OCI-LY7 (cell line): Measurements from ENCODE around the gene WDR91. TPM values are rescaled to one million over a fixed set of nuclear protein-coding genes. Genes with fewer than 3 reads are reported as not detected.

Experiments used
- BruUV-seq: library from RNA; stranded (reverse); fragments of 400-500 nt; replicated peaks from 2 replicates; lab custom pipeline; 2021; lab: Mats Ljungman, UMichigan
- CTCF ChIA-PET: fragments of 300-600 bp; sonication (Branson Sonifier 250); formaldehyde crosslinking; loops from one replicate; lab custom pipeline; 2022; ENCODE audit warnings: antibody characterized with exemption; ENCODE audit not compliant: unreplicated experiment; lab: Charles Lee
- POLR2A ChIA-PET: fragments of 300-600 bp; sonication (Branson Sonifier 250); formaldehyde crosslinking; loops from one replicate; lab custom pipeline; 2022; ENCODE audit warnings: antibody characterized with exemption; lab: Charles Lee
- DNase-seq: peaks from one replicate; pipeline ENCODE4 v3.0.0-alpha.2; 2015; ENCODE audit warnings: low spot score
- H2AFZ ChIP-seq: fragments of 200-600 bp; sonication (generic), shearing (Covaris generic); 2 replicates; pipeline ENCODE4 v1.6.1; 2014; ENCODE audit warnings: mild to moderate bottlenecking, antibody characterized with exemption, low read length, moderate library complexity
- H3K27ac ChIP-seq: fragments of 200-600 bp; sonication (generic); 2 replicates; pipeline ENCODE4 v1.5.1; 2014; ENCODE audit warnings: mixed run types, low read depth, mild to moderate bottlenecking, moderate library complexity, low read length, inconsistent platforms; ENCODE audit not compliant: poor library complexity, severe bottlenecking
- H3K36me3 ChIP-seq: fragments of 200-600 bp; sonication (generic); 2 replicates; pipeline ENCODE4 v1.6.1; 2014; ENCODE audit warnings: mild to moderate bottlenecking, antibody characterized with exemption, low read length, moderate library complexity, mixed read lengths; ENCODE audit not compliant: insufficient read depth
- H3K4me1 ChIP-seq: fragments of 200-600 bp; sonication (generic); 2 replicates; pipeline ENCODE4 v1.5.1; 2014; ENCODE audit warnings: mild to moderate bottlenecking, low read length; ENCODE audit not compliant: insufficient read depth, poor library complexity, severe bottlenecking
- H3K4me2 ChIP-seq: fragments of 200-600 bp; sonication (generic); 2 replicates; pipeline ENCODE4 v1.6.1; 2014; ENCODE audit warnings: mild to moderate bottlenecking, low read length
- H3K4me3 ChIP-seq: fragments of 200-600 bp; sonication (generic); 2 replicates; pipeline ENCODE4 v1.5.1; 2014; ENCODE audit warnings: mild to moderate bottlenecking, low read depth, low read length; ENCODE audit not compliant: poor library complexity, severe bottlenecking
- H3K79me2 ChIP-seq: fragments of 200-600 bp; sonication (generic); 2 replicates; pipeline ENCODE4 v1.6.1; 2016; ENCODE audit warnings: low read depth, mild to moderate bottlenecking, low read length, moderate library complexity, mixed read lengths; ENCODE audit not compliant: insufficient read depth
- H3K9me2 ChIP-seq: fragments of 200-600 bp; sonication (generic); 2 replicates; pipeline ENCODE4 v1.6.1; 2016; ENCODE audit warnings: mild to moderate bottlenecking, low read length, mixed read lengths; ENCODE audit not compliant: insufficient read depth
- H3K9me3 ChIP-seq: fragments of 200-600 bp; sonication (generic); 2 replicates; pipeline ENCODE4 v1.6.1; 2014; ENCODE audit warnings: mild to moderate bottlenecking, mixed run types, low read length, mixed read lengths
- H4K20me1 ChIP-seq: fragments of 200-600 bp; sonication (generic); 2 replicates; pipeline ENCODE4 v1.6.1; 2014; ENCODE audit warnings: mild to moderate bottlenecking, antibody characterized with exemption, low read length, moderate library complexity, mixed read lengths; ENCODE audit not compliant: insufficient read depth
- CTCF ChIP-seq: fragments of 200-600 bp; sonication (generic); conservative IDR thresholded peaks from 2 replicates; pipeline ENCODE4 v1.5.1; 2014; ENCODE audit warnings: mild to moderate bottlenecking, antibody characterized with exemption, low read length, moderate library complexity, mixed read lengths
- EZH2phosphoT487 ChIP-seq: fragments of 200-600 bp; sonication (generic); IDR thresholded peaks from 2 replicates; pipeline ENCODE4 v1.6.1; 2018; ENCODE audit warnings: low read depth, borderline replicate concordance, mild to moderate bottlenecking, mixed run types, antibody characterized with exemption, low read length, moderate library complexity, mixed read lengths
- intact Hi-C: fragments of 100-400 bp; cut with micrococcal nuclease; formaldehyde crosslinking; loops from one replicate; pipeline ENCODE4 v1.10.0; 2022; ENCODE audit not compliant: unreplicated experiment
- total RNA-seq, 2 experiments: library from RNA; depleted of rRNA in 1 of 2; stranded (reverse); fragments of >200 nt in 1 of 2; shearing (Covaris generic) in 1 of 2; gene quantifications; 2 replicates each; pipeline ENCODE4 v1.2.3, GENCODE V29; 2014 to 2022

Gene WDR91
- total RNA-seq, 2 experiments from 2014 or later, result 13.6 to 17.1 TPM

GRCh38 chr7:135160098-135160857, 51.0 kb downstream of the WDR91 start:
- BruUV-seq, result no TSS peak
- peaks cover 63% of the 10 kb centered on the region for H3K36me3 ChIP-seq
- H3K27ac ChIP-seq, result peak overlapping the region; percentile 64
- H3K4me3 ChIP-seq, result no peak overlapping the region
- no peaks in the 10 kb centered on the region for H3K79me2 ChIP-seq
- H3K9me2 ChIP-seq, result no peaks in the 10 kb centered on the region
- DNase-seq, result peak; percentile 29
- ChIA-PET CTCF (no interaction called here), POLR2A (interaction anchor here (0.6 to 2.9 kb wide), 8 partner anchors 10 to 175 kb away, joined by 3 to 34 read pairs (median 5); partner anchors contain the start of genes CYREN and TMEM140)
- peak overlapping the region; percentile 51 for H3K4me2 ChIP-seq
- peaks cover 25% of the 10 kb centered on the region for H3K4me1 ChIP-seq
- H2AFZ ChIP-seq, result peak overlapping the region; percentile 48
- peaks cover 49% of the 10 kb centered on the region for H3K9me3 ChIP-seq
- no peaks in the 10 kb centered on the region for H4K20me1 ChIP-seq
- intact Hi-C loops, result loop anchor here (2.0 kb wide), 1 partner anchor 817 kb away; the partner anchor contains the start of gene MTPN
- TF ChIP-seq CTCF (no peak), EZH2phosphoT487 (no peak)

GRCh38 chr7:135159359-135160085, 51.8 kb downstream of the WDR91 start:
- no peak for DNase-seq
- H2AFZ ChIP-seq, result peak overlapping the region; percentile 48; the same call in 1 of the 2 replicates
- ChIA-PET POLR2A (interaction anchor here (1.3 to 2.9 kb wide), 3 partner anchors 10 to 45 kb away, joined by 3 to 34 read pairs (median 7); partner anchors contain the start of gene CYREN), CTCF (no interaction called here)
- H3K9me3 ChIP-seq, result peaks cover 55% of the 10 kb centered on the region
- peaks cover 25% of the 10 kb centered on the region for H3K4me1 ChIP-seq
- peak overlapping the region; percentile 64 for H3K27ac ChIP-seq
- H3K4me2 ChIP-seq, result peak overlapping the region; percentile 51
- no peak overlapping the region for H3K4me3 ChIP-seq
- no peaks in the 10 kb centered on the region for H3K9me2 ChIP-seq
- H4K20me1 ChIP-seq, result no peaks in the 10 kb centered on the region
- no peaks in the 10 kb centered on the region for H3K79me2 ChIP-seq
- intact Hi-C loops, result loop anchor here (2.0 kb wide), 1 partner anchor 817 kb away; the partner anchor contains the start of gene MTPN
- BruUV-seq, result no TSS peak
- TF ChIP-seq EZH2phosphoT487 (no peak), CTCF (no peak)
- H3K36me3 ChIP-seq, result peaks cover 56% of the 10 kb centered on the region
